Fibroblast of gingiva (primary cell): ENCODE results near the gene LRRC8B.
A peak's percentile ranks its signal among the peaks of the same experiment; 100 is the strongest.
"Not testable (repeated sequence)": the region's sequence is repeated elsewhere in the genome, so short reads cannot be mapped to it uniquely, and the experiment has no call there.

Source experiments
- DNase-seq: peaks from one replicate; pipeline ENCODE4 v3.0.0-alpha.2; 2011; ENCODE audit warnings: low read depth

Gene LRRC8B

DNA sequence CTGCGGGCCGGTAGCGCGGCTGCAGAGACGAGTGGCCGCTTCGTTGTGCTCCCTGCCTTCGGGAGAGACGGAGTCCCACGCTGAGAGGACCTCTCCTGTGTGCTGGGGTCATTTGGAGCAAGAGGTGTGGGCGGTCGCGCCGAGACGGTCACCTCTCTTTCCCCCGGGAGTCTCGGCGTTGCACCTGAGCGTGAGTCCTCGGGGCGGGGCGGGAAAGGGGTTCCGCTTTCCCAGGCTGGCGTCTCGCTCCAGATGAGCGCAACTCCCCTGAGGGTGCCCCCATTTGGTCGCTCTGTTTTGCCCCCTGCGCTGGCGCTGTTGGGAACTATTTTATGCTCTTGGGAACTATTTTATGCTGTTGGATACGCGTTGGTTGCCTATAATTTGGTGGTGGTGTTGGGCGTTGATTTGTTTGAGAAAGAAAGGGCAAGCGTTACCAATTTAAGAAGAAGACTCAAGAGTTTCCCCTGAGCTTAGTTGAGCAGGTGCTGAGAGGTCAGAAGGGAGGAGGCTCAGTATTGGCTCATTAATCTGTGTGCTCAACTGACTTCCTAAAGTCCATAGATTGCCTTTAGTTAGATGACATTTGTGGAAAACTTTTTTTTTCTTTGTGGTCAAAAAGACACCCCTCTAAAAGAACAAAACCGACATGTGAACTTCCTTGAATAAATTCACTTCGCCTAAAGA is 683 bp downstream of the LRRC8B start:
- DNase-seq: no peak

DNA sequence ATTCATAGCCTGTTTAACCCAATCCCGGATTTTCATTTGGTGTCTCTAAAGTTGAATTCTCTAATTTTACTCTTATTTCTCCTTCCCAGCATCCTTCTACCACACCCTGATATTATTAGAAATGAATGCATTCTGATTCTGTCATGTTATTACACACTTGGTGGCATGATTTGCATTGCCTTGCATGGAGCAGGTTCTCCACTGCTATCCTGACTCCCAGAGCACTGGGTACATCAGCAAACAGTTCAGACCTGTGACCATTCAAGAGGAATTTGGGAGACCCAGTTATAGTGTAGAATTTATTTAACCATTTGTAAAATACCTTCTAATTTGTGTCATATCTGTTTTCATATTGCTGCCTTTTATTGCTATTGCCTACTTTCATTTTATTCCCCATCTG is 2.6 kb downstream of the LRRC8B start:
- no peak for DNase-seq

DNA sequence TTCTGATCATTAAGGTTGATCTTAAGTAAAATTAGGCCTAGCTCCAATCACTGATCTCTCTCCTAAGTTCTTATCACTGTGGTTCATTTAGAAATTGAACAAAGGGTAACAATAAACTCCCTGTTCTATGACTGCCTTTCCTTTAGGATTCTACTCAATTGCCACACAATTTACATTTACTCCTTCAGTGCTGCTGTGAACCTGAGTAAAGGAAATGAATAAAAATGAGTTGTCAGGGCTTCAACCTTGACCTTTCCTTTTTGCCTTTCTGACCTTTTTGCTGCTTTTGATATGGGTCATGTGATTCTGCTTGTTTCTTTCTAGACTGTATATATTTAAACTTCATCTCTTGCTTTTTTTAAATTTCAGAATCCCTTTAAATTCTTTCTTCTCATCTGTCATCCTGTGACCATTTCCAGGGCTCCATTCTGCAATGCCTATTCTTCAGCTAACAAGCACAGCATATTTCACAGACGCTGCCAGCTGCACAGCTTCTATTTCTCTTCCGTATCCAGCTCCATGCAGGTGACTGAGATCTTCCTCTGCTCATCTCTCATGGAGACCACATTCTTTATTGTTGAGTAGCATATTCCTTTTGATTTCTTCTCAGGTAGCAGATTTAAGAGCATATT is 3.2 kb downstream of the LRRC8B start:
- no peak for DNase-seq

DNA sequence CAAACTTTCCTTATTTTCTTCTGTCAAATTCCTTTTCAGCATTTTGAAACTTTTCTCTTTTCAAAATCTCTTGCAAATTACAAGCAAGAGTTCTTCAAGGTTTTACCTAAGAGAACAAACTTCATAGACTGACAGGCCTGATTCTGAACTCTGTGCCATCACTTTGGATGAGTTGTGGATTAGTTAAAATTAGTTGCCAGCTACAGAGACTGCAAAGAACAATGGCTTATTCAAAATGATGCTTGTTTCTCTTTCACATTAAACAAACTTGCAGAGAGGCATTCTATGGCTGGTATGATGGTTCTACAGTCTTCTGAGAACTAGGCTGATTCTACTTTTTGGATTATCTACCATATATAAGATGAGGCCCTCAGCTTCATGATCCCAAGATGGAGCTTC is 3.8 kb downstream of the LRRC8B start:
- no peak for DNase-seq

DNA sequence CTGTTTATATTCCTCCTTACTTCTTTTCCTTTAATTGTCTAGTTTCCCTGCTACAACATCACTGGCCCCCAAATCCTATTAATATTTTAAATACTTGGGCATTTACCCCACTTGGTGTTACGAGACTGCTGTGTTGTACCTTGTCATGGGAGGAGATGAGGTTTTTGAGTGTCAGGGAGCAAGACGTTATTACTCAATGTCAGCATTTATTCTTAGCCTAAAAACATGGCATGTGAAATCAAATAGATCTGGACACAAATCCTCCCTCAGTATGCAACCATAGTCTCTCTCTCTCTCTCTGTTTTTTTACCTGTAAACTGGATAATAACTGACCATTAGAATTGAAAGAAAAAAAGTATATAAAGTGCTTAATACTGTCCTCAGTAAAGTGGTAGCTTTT is 4.6 kb downstream of the LRRC8B start:
- DNase-seq: no peak

DNA sequence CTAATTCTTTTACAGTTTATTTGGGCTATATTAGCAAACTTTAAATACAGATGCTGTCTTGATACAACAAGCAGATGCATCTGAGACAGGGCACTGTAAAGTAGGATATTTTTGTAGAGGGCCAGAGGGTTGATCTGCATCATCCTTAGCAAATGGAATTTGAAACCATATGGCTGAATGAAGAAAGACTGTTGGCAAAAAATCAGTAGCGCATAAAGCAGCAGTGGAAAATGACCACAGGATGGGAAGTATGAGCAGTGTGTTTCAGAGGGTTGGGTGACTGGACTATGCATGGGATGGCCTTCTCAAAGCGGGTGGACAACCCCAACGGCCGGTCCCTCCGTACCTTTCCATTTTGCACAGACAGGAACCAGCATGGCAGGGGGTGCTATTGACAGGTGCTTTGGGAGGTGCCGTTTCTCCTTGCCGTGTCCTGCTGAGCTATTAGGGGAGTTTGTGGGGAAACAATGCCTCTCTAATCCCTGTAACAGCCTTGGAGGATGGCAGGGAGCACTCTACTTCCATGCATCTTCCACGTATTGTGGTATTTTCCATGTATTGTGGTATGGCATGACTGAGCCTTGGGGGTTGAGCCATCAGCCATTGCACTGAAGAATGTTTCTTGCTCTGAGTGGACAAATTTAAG is 5.9 kb downstream of the LRRC8B start:
- peak; percentile 47 for DNase-seq

DNA sequence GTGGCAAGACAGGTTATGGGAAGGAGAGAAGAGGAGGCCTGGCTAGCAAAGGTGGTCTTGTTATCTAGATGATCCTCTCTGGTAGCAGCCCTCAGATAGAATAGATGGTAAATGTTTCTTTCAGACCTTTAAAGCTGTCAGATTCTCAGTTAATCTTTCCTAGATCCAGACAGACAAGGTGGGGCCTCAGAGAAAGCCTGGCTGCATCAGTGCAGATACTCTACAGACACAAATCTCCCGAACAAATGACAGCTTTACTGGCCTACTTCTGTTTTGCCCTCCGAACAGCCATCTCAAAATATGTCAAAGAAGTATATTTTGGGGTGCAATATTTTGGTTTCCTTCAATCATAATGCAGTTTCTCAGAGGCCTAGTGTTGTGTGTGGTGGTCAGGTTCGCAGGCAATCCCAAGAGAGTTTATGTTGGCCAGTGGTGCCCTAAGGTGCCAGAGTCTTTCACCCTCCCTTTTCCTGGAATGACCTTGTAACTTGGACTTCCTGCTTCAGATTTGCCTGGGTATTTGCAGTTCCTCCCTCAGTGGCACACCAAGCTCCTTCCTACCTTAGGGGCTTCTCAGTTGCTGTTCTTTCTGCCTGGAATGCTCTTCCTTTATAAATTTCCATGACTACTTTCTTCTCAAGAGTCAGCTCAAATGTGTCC is 7.0 kb downstream of the LRRC8B start:
- no peak for DNase-seq

DNA sequence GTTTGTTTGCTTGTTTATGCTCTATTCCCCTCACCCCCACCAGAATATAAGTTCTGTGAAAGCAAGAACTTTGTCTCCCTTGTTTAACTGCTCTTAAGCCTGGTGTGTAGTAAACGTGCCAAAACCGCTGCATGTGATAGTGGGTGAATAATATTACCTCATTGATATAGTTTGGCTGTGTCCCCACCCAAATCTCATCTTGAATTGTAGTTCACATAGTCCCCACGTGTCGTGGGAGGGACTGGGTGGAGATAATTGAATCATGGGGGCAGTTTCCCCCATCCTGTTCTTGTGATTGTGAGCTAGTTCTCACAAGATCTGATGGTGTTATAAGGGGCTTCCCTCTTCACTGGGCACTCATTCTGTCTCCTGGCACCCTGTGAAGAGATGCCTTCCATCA is 7.6 kb downstream of the LRRC8B start:
- DNase-seq: no peak

DNA sequence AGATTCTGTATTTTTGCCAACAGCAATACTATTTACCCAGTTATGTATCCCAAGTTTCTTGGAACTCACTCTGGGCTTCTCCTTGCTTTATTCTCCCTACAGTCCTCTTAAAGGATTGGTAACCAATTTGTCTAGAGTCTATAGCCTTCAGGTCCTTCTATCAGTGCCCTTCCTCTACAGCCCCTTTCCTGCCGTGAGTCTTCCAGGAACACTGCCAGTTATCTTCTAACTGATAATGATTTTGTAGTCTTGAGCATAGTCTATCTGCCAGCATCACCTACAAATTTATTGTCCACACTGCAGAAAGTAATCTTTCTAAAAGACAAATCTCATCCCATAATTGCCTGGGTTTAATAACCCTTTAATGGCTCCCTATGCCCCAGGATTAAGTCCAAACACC is 8.2 kb downstream of the LRRC8B start:
- no peak for DNase-seq

DNA sequence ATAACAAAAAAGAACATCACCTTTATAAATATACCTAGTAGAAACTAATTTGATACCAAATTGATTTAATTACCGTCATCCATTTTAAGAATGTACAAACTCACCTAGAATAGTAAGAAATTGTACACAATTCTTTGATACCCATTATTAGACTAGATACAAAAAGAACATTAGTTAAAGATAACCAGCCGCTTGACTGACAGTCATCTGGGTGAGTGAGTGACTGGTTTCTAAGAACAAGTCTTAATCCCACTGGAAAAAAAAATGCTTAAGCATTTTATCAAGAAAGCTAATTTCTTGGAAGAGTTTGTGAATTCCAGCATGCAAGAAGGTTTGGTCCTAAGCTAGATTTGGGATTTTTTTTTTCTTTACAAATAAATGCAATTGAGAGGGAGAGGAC is 10.9 kb downstream of the LRRC8B start:
- no peak for DNase-seq

DNA sequence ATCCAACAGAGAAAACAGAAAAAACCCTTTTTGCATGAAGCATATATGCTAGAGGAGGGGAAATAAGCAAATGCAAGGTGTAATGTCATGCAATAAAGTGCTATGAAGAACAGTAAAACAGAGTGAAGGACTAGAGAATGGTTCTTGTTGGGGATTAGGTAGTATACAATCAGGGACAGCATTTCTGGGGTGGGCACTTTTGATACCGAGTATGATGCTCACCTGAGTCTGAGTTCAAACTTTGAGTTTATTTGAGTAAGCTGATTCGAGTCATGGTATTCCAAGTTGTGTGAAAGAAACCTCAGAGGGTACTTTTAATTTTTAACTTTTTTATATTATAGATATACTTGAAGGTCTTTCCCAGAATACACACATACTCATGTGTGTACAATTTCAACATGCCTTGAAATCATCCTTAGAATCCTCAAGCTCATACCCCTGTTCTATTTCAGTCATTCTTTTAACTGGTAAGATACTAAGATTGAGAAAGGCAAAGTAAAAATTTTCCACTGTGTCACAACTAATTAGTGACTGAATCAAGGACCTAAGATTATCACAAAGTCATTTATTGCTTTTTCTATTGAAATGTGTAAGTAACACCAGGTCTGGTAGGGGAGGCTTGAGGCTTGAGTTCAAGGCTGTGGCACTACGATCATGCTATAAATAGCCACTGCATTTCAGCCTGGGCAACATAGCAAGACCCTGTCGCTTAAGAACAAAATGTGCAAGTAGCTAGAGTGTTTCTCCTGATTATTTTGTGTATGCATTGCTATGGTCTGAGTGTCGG is 12.1 kb downstream of the LRRC8B start:
- DNase-seq: no peak

DNA sequence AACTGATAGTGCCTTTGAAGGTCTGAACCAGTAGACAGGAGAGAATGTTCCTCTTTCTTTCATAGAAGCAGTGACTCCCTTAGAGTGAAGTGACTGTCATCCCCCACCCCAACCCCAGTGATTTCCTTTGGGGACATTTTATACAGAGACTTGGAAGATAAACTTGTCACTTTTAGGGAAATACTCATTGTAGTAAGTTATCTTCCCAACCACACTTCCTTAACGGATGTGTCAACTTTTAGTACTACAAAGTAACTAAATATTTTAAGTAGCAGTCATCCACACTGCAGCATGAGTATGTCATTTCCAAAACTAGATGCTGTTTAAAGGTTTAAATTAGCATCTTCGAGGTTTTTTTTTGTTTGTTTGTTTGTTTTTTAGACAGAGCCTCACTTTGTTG is 13.7 kb downstream of the LRRC8B start:
- DNase-seq: no peak

DNA sequence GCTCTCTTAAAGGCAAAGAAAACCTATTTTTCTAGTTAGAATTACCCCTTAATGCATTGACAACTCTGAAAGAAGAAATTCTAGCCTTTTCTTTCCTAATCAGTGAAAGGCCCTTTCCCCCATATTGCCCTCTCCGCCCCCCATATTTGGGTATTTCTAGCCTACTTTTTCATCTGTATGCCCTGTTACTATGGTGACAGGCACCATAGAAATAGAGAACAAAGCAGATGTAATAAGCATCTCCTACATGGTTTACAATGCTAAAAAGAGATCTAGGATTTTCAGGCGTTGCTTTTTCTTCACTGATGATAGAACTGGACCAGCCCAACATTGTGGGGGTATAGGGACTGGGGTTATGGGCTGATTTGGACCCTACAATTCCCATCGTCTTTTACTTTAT is 14.5 kb downstream of the LRRC8B start:
- DNase-seq: no peak

DNA sequence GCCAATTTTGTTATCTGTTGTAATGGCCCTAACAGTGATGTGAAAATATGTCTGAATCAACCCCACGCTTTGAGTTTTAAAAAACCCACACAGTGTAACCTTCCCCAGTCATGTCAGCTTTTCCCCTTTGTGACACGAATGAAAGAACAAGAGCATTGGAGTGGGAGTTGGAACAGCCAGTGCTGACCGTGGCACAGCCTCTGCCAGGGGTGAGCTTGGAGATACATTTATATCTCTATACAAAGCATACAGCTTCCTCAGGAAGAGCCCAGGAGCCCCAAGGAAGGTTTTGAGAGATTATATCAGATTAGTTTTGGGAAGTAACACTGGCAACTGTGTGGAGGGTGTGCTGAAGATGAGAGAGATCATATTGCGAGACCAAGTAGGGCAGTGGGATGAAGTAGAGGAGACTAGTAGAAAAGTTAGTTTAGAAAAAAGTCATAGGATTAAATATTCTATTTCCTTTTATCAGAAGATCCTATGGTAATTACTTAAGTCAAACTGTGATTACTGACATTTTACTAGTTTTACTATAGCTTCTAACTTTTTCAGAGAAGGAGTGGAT is 15.9 kb downstream of the LRRC8B start:
- no peak for DNase-seq

DNA sequence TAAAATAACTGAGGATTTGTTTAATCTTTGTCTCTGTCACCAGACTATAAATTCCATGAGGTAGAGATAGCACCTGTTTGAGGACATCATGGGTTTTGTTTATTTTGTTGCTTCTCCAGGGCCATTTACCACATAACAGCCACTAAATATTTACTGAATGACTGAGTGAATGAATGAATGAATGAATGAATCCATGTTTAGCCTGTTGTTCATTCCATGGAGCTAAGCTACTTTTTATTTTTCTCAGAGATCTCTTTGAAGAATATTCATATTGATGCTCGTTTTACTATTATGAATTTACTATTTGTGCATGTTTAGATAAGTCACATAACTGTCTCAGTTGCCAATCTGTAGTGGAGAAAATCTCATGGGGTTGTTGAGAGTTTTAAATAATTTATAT is 17.7 kb downstream of the LRRC8B start:
- no peak for DNase-seq

DNA sequence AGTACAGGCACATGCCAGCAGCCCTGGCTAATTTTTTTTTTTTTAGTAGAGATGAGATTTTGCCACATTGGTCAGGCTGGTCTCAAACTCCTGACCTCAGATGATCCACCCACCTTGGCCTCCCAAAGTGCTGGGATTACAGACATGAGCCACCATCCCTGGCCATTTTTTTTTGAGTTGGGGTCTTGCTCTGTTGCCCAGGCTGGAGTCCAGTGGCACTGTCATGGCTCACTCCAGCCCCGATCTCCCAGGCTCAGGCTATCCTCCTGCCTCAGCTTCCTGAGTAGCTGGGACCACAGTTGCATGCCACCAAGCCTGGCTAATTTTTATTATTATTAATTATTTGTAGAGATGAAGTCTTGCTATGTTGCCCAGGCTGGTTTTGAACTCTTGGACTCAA is 19.0 kb downstream of the LRRC8B start:
- DNase-seq: not testable (repeated sequence)

DNA sequence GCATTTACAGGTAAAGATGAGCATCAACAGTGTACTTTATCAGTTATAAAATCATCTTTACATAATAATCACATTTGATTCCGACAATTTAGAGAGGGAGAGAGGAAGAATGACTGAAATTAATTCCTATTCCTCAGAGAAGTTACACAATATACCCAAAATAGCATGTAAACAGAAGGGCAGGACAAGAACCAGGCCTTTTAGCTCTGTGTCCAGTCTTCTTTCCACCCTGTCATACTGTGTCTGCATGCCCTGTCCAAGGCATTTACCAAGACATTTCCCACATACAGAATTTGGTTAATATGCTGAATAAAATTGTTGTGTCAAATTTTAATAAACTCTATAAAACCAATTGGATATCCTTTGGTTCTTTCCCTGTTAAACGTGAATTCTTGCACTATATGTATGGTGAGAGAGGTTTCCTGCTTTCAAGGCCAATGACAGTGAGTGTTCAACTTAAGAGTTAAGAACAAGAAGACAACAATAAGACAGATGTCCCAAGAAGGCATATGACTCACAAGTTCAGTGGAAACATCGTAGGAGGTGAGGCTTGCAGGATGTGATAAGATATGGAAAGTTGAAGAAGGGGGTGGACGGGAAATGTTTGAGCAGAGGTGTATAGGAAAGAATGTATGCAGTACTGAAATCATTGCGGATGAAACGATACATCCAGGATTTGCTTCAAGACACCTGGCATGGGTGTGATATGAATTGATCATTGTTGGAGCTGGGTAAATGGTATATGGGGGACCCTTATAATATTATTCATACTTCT is 20.8 kb downstream of the LRRC8B start:
- DNase-seq: peak; percentile 10

DNA sequence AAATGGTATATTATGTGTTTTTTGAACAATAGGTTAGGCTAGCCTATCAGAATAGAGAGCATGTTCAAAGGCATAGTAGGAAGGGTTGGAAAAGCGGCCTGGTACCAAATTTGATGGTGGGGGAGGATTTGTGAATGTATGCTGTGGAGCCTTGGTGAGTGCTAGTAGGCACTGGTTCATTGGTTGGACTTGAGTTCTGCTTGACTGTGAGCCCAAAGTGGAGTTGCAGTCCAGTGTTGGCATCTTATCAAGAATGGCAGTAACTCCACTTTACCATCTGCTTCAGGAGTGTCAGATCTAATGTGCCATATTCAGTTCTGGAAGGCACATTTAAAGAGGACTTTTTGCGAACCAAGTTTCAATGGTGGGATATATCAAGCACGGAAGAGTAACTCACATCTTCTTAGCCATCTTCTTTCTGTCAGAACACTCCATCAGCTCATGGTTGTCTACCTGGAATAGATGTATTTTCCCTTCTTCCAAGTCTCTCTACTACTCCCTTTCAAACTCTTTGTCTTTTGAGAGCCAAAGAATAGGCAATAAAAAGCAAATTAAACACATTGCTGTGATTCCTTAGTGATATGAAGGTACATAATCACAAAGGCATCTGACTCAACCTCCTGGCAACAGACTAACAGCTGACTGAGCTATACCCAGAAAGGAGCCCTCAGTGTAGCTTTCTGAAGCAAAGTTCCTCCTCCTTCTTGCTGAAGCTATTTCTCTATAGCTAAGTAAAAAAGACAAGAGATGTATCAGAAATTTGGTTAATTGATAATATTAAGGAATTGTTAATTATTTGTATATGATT is 21.7 kb downstream of the LRRC8B start:
- DNase-seq: peak; percentile 29

DNA sequence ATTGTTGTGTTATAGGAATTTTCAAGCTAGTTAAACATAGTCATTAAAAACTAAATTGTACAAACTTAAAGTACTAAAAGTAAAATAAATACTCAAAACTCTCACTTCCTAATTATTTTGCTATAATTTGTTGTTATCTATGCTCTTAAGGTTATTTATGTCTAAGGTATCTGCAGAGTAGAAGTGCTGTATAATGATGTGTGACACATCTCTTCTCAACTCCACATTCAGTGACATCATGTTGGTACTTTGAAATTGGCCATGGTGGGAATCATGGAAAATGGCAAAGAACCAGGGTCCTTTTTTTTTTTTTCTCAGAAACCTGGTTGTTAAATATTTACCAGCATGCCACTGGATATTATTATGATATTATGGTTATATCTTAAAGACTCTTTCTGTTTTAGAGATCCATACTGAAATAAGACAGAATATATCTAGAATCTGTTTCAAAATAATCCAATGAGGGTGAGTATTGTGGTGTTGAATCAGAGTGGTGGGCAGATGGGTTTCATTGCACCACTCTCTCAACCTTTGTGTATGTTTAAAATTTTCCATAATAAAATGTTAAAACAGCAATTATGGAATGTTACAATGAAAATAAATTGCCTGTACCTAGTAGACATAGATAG is 22.4 kb downstream of the LRRC8B start:
- DNase-seq: no peak
